HG03139 (cell line): ENCODE measurements around the gene AGAP3.

Experiments
- ATAC-seq: cut with Tn5 transposase; IDR thresholded peaks from one replicate; pipeline ENCODE4 v1.9.1; 2021; ENCODE audit not compliant: unreplicated experiment

AGAP3 gene

DNA sequence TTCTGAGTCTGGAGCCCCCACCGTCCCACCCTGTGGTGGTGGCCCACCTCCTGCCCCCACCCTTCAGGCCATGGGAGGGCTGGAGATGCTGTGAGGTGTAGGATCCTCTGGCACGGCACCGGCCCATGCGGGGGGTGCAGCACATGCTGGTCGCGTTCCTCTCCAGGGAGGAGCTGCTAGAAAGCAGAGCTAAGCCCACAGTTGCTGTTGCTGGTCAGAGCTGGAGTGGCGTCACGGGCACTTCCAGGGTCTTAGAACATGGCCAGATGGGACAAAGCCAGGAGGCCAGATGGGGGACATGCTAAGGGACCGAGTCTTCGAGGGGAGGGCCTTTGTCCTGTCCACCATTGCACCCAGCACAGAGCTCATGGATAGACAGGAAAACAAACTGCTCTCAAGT lies 21.6 kb downstream of the AGAP3 start:
- no peak for ATAC-seq

DNA sequence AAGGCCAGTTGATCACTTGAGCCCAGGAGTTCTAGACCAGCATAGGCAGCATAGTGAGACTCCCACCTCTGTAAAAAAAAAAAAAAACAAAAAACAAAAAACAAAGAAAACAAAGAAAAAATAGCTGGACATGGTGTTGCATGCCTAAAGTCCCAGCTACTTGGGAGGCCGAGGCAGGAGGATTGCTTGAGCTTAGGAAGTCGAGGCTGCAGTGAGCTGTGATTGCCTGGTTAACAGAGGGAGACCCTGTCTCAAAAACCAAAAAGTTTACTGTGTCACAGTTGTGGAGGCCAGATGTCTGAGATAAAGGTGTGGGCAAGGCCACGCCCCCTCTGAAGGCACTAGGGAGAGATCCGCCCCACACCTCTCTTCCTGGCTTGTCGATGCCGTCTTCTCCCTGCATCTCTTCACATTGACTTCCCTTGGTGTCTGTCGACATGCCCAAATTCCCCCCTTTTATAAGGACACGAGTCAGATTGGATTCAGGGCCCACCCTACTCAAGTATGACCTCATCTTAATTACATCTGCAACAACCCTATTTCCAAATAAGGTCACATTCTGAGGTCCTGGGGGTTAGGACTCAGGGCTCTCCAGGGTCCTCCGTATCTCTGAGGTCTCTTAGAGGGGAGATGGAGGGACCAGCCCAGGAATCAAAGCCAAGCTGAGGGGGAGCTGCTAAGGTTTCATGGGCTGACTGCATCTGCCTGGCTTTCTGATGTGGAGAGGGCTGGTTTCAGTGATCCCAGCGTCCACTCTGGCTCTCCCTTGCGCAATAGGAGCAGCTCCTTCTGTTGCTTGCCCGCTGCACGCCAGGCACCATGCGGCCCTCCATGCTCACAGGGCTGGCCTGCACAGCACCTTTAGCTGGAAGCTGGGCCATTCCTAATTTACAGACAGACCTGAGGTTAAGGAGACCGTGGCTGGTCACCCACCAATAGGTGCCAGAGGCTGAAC lies 23.1 kb downstream of the AGAP3 start:
- ATAC-seq = no peak

DNA sequence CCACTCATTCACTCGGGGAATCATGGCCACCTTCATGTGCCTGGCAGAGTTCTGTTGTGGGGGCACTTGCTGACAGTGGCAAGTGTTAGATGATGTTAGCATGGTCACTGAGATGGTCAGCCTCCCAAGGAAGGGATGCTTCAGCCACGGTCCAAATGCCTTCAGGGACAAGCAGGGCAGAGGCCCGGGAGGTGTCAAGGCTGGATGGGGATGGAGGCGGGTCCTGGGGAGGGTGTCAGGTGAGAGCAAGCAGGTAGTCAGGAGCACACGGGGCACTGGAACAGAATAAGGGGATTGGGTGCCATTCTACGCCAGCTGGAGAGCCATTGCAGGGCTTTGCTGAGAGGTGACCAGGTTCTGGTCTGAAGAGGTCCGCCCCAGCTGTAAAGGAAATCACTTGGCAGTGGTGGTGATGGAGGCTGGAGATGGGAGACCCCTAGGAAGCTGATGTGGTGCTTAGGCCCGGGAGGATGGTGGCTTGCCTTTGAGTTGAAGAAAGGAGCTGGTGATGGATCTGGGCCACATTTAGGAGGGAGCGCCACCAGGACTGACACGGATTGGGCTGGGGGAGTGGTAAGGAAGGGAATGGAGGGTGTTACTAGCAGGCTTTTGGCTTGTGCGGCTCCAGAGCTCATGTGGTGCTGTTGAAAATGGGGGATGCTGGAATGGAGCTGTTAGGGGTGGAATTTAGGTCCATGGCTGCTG lies 24.1 kb downstream of the AGAP3 start:
- ATAC-seq = no peak

DNA sequence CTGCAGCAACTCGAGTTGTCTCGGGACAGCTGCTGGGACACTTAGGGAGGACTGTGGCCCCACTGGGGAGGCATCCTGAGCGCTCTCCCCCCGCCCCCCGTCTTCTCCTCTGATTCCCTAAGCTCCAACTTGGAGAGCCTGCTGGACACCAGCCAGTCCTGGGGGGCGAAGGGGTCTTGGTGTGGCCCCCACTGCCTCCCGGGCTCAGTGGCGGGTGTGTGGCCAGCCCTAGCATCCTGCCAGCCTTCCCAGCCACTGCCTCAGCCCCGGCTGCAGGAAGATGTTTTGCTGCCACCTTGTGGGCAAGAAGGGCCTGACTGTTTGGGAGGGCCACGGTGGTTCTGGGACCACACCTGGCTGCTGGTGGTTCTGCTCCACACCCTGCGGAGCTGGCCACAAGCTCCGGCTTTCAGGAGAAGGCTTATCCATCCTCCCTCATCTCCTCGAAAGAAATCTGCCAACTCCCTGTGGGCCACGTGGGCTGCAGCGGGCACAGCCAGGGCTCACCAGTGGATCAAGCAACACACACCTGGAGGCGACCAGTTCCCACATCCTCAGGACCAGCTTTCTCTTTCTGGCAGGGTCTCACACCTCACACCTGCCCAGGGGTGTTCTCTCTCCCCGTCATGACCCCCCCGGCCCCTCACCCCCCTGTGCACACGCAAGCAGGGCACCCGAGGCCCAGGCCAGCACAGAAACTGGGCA lies 24.8 kb downstream of the AGAP3 start:
- ATAC-seq = no peak

DNA sequence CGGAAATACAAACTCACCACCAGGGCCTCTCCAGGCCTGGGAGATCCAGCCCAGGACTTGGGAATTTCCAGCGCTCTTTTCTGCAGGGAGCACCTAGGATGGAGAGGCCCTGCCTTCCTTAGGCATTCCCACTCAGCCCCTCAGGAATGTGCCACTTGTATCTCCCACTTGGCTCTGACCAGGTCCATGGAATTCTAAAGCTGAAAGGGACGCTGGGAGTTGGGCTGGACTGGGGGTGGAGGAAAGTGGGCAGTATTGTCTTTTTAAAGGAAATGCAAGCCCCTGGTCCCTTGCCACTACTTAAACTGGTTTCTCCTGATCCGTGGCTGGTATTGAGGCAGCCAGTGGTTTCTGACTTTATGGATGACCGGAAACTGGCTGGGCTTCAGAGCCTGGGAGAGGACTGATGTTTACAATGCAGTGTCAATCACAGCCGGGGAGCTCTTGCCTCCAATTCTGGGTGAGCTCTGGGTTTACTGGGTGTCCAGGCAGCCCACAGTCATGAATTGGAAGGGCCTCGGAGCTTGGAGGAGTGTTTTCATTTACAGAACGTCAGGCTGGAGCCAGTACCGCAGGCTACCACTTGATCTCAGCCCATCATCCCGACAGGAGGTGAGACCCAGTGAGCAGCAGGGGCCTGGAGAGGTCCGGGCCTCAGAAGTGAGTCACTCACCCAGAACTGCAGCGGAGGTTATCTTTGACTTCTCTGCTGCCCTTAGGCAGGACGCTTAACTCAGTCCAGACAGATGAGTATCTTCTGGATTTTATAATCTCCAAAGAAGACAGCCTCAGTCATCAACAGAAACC lies 27.3 kb downstream of the AGAP3 start:
- ATAC-seq = no peak

DNA sequence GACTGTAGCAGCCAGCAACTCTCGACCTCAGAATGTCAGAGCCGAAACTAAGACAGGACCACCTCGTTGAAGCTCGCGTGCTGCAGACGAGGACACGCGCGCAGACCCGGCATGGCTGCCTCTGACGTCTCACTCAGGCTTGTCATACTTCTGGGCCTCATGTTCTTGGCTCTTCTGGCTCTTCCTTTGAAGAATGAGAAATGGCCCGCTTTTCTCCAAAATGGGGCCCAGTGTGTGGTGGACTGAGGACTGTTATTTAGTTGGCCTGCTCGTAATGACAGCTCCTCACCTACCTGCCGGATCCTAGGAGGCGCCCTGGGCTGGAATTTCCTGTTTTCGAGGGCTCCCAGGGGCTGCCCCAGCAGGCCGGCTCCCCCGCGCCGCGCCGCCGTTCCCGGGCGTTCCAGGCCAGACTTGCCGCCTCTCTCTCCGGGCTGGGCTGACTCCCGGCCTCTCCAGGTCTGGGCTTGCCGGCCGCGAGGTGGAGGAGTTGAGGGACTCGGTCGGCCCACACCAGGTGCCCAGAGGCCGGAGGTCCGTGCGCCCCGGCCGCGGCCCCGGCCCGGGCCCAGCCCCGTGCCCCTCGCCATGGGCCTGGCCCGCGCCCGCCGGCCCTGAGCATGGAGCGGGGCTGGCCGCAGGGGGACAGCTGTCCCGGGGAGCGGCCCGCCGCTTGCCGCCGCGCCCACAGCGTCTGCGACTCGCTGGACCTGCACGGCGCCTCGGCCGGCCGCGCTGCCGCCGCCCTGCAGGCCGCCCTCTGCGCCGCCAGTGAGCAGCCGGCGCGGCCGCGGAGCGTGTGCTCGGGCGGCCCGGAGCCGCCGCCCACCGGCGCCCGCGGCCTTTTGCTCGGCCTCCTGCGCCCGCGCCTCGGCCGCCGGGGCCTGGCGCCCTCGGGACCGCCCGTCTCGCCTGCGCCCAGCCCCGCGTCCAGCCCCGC lies 28.1 kb downstream of the AGAP3 start:
- ATAC-seq = no peak

DNA sequence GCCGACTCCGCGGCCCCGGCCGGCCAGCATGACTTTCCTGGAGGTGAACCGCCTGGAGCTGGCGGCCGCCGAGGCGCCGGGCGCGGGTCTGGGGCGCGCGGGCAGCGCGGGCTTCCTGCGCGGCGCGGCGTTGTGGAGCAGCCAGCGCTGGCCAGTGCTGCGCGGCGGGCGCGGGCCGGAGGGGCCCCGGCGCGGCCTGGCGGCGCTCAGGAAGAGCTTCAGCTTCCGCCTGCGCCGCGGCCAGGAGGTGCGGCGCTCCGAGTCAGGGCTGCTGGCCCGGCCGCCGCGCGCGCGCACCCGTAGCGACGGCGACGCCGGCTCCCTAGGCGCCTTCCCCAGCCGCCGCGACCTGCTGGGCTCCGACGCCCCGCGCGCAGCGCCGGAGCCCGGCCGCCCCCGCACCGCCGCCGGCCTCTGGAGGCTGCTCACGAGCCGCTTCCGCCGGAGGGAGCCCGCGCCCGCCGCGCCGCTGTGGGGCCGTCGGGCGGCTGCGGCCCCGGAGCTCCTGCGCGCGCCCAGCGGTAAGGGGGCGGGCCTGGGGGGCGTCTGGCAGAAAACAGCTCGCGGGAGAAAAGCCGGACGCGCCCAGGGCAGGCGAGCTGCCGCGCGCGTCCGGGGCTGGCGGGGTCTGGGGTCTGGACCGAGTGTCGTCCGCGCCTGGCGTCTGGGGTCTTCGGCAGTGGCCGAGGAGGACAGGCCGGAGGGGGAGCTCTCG lies 29.0 kb downstream of the AGAP3 start:
- no peak for ATAC-seq

DNA sequence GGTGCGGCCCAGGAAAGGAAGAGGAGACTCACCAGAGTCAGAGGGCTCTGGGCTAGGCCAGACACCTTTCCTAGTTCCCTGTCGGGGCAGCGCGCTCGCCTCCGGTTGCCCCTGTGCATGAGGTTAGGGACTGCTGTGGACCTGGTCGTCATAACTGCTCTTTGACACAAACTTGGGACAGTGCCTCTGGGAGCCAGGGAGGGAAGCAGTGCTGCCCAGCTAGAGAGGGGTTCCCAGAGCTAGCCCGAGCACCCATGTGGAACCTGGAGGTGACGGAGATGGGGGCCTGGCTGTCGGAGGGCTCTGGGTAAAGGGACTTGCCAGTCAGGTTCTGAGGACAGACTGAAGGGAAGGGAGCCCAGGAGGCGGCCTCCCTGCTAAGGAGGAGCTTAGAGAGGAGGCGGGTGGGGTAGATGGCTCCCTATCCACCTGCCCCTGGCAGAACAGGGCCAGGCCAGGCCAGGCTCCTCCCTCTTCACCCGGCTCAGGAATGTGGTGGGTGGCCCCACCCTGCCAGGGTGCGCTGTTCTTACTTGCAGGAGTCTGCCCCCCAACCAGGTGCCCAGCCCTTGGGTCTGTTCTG lies 29.7 kb downstream of the AGAP3 start:
- no peak for ATAC-seq

DNA sequence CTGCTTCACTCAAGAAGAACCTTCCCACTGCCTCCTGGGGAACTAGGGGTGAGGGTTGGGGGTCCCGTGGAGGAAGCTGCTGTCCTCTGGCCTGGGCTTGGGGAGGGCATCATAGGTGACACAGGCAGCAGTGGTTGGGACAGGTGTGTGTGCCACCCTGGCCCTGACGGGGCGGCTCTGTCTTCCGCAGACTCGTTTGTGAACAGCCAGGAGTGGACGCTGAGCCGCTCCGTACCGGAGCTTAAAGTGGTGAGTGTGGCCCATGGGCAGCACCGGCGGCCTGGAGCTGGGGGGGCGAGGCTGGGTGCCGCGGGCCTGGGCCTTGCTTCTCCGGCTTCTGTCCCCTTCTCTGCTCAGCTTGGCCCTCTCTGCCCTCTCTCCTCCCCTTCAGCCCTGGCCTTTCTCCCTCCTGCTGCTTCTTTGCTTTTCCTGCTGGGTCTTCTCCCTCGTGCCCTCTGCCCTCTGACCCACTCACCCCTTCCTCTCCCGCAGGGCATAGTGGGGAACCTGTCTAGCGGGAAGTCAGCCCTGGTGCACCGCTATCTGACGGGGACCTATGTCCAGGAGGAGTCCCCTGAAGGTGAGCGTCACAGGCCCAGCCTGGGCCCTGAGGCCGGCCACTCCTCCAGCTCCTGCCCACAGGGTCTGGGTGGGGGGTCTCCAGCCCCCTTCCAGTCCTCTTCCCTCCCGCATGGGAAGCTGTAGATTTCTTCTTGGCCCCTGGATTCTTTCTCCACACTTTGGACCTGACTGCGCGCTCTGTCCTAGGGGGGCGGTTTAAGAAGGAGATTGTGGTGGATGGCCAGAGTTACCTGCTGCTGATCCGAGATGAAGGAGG lies 30.5 kb downstream of the AGAP3 start:
- ATAC-seq = no peak

DNA sequence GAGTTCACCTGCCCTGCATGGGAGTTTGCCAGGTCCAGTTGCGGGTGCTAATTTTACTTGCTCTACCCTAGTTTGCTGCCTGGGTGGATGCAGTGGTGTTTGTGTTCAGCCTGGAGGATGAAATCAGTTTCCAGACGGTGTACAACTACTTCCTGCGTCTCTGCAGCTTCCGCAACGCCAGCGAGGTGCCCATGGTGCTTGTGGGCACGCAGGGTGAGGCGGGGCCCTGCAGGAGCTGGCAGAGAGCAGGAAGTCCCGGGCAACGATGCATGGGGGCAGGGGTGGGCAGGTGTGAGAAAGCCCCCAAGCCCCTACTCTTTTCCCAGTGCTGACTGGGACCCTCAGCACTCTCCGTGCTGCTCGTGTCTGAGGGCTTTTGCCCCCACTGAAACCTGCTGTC lies 31.3 kb downstream of the AGAP3 start:
- no peak for ATAC-seq

DNA sequence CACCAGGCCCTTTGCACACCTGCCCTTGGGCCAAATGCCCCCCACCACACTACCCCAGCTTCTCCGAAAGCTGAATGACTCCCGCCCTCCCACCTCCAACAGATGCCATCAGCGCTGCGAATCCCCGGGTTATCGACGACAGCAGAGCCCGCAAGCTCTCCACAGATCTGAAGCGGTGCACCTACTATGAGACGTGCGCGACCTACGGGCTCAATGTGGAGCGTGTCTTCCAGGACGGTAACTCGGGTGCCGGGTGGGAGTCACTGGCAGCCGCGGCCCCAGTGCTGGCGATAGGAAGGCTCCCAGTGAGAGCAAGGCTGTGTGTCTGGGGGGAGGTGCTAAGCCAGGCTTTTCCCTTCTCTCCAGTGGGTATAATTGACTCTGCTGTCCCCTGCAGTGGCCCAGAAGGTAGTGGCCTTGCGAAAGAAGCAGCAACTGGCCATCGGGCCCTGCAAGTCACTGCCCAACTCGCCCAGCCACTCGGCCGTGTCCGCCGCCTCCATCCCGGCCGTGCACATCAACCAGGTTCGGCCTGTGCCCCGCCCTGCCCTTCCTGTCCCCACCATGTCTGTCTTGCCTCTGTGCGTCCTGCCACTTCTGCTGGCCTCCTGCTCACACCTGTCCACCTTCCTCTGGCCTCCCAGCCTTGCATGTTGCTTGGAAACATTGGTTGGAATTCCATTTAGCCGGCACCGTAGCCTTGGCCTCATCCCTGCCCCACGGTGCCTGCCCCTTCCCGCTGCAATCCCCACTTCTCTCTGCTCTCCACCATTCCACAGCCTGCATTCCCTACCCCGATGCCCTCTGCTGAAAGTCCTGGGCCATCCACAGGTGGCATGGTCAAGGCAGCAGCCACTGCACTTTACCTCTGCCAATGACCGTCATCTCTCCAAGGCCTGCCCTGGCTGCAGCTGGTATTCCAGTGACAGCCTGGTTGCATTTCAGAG lies 32.1 kb downstream of the AGAP3 start:
- ATAC-seq = no peak

DNA sequence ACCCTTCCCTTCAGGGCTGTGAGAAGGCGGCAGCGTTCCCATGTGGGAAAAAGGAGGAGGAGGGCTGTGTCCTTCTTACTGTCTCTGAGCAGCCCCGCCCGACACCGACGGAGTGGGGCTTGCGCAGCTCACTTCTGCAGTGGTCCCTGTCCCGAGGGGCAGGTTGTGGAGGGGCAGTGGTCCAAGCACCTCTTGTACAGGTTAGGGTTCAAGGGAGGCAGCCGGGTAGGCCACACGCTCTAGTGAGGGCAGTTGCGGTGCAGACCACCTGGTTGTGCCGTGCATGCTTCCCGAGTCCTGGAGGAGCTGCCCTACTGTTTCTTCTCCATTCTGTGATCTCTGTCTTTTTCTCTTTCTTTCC lies 32.8 kb downstream of the AGAP3 start:
- no peak for ATAC-seq

DNA sequence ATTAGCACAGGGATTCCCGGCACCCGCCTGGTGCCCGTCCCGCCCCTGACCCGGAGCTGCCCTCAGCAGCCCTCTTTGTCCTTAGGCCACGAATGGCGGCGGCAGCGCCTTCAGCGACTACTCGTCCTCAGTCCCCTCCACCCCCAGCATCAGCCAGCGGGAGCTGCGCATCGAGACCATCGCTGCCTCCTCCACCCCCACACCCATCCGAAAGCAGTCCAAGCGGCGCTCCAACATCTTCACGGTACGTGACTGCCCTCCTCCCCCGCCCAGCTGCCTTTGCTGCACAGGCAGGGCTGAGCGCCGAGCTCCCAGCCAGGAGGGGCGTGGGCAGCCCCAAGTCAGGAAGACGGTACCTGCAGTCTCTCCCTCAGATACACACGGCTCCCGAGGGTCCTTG lies 33.6 kb downstream of the AGAP3 start:
- ATAC-seq = no peak

DNA sequence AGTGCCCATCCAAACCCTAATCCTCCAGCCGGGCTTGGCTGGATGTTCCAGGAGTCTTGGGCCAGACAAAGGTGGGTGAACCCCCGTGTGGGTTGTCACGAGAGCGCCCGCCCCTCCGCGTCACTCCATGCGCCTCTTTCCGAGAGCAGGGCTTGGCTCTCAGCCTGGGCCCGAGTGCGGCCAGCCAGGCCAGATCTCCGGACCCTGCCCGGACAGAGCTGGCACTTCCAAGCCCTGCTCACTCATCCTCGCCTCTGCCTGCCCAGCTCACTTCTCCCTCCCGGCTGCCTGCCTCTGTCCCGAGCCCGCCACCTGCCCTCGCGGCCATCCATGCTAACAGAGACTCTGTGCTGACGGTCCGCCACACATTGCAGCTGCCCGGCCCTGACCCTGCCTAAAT lies 34.6 kb downstream of the AGAP3 start:
- no peak for ATAC-seq

DNA sequence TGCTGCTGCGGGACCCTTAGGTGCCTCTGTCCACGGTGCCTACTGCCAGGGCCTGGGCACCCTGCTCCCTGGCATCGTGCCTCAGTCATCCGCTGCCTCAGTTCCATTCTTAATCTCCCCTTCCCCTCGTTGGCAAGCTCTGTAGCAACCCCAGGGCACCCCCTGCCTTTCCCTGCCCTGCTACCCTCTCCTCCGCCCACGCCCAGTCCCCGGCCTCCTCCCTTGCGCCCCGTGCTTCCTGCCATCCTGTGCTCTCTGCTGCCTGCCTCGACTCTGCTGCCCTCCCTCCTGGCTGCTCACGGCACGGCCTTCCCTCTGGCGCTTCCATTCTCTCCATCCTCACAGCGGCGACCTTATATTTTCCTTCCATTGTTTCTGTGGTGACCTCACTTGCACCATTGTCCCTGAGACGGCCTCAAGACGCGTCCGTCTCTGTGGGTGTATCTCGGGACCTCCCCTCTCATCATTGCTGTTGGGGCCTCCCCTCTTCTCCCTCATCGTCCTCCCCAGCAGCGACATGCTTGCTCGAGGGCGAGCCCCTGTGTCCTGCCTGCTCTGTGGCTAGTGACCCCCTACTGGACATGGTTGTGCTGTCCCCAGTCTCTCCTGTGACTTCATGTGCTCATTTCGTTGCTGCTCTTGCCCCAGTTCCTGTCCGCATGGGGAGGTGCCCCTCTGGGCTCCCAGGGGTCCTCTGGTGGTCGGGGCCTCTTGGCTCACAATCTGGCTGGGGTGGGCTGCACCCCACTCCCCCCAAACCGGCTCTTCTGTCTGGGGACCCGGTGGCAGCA lies 35.3 kb downstream of the AGAP3 start:
- no peak for ATAC-seq

DNA sequence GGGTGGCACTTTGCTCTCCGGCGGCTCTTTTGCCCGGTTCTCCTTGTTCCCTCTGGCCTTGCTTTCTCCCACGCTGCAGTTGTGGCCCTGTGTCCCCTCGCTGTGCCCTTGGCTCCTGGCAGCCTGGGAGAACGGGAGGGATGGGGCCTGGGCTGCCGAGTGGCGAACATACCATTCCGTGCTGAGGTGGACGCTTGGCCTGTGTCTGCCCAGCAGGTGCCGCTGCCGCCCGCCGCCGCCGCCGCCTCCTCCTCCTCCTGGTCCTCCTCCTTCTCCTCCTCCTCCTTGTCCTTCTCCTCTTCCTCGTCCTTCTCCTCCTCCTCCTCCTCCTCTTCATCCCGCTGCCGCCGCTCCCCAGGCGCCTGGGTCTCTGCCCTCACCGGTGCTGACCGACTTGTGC lies 36.0 kb downstream of the AGAP3 start:
- ATAC-seq = no peak
